SK-N-SH (cell line): ENCODE measurements around the gene SYNPO2L. TPM values are rescaled to one million over a fixed set of nuclear protein-coding genes. Genes with fewer than 3 reads are reported as not detected.

Experiments used
- CTCF ChIA-PET: fragments of 300-600, 350-600 bp; formaldehyde crosslinking; extraction: SDS; loops from one replicate; lab custom pipeline; 2021; lab: Yijun Ruan, JAX
- POLR2A ChIA-PET: fragments of 350-600 bp; sonication (Branson Sonifier 250); formaldehyde crosslinking; extraction: SDS; loops from one replicate; lab custom pipeline; 2020; ENCODE audit warnings: antibody characterized with exemption, inconsistent platforms; lab: Yijun Ruan, JAX
- DNase-seq: peaks from one replicate; pipeline ENCODE4 v3.0.0; 2012
- H2AFZ ChIP-seq: fragments of 200-600 bp; sonication (generic); 2 replicates; pipeline ENCODE4 v1.8.1; 2016; ENCODE audit warnings: antibody characterized with exemption, mild to moderate bottlenecking, low read depth
- H3F3A ChIP-seq: fragments of 200-600 bp; sonication (generic); replicated peaks from 2 replicates; pipeline ENCODE3; 2016; ENCODE audit warnings: antibody characterized with exemption, mild to moderate bottlenecking; ENCODE audit not compliant: insufficient read depth
- H3K27ac ChIP-seq, 2 experiments: fragments of 200-500 bp in 1 of 2; fragments of 200-600 bp in 1 of 2; sonication (Bioruptor generic) in 1 of 2; sonication (generic), shearing (Covaris generic) in 1 of 2; 2 replicates each; pipeline versions ENCODE4 v1.5.1 to v1.6.1; 2014 to 2016; ENCODE audit warnings: low read depth in 2 of 2, inconsistent platforms in 1 of 2, low read length in 1 of 2, mild to moderate bottlenecking in 1 of 2, mixed read lengths in 1 of 2
- H3K27me3 ChIP-seq: fragments of 200-600 bp; sonication (generic), shearing (Covaris generic); 2 replicates; pipeline ENCODE4 v1.6.1; 2016; ENCODE audit warnings: mixed run types; ENCODE audit not compliant: insufficient read depth
- H3K36me3 ChIP-seq, 2 experiments: fragments of 200-500 bp in 1 of 2; fragments of 200-600 bp in 1 of 2; sonication (Bioruptor generic) in 1 of 2; sonication (generic) in 1 of 2; replicated peaks in 1 of 2; 2 replicates each; pipeline versions ENCODE3 to v1.5.1; 2014 to 2016; ENCODE audit warnings: low read length in 1 of 2, mild to moderate bottlenecking in 1 of 2; ENCODE audit not compliant: insufficient read depth in 2 of 2, control insufficient read depth in 1 of 2
- H3K4me1 ChIP-seq, 2 experiments: fragments of 200-500 bp in 1 of 2; fragments of 200-600 bp in 1 of 2; sonication (Bioruptor generic) in 1 of 2; sonication (generic), shearing (Covaris generic) in 1 of 2; 2 replicates each; pipeline versions ENCODE4 v1.5.1 to v1.6.1; 2014 to 2016; ENCODE audit warnings: low read depth in 1 of 2, low read length in 1 of 2, mixed run types in 1 of 2; ENCODE audit not compliant: insufficient read depth in 2 of 2, control insufficient read depth in 1 of 2
- H3K4me2 ChIP-seq: fragments of 200-600 bp; sonication (generic), shearing (Covaris generic); 2 replicates; pipeline ENCODE4 v1.6.1; 2017; ENCODE audit warnings: mixed run types
- H3K4me3 ChIP-seq, 2 experiments: fragments of 200-500 bp in 1 of 2; fragments of 200-600 bp in 1 of 2; sonication (Bioruptor generic) in 1 of 2; sonication (generic), shearing (Covaris generic) in 1 of 2; 2 replicates each; pipeline versions ENCODE4 v1.5.1 to v1.8.1; 2014 to 2016; ENCODE audit warnings: low read depth in 2 of 2, inconsistent platforms in 1 of 2, low read length in 1 of 2, mild to moderate bottlenecking in 1 of 2, mixed read lengths in 1 of 2, moderate library complexity in 1 of 2
- H3K79me2 ChIP-seq: fragments of 200-600 bp; sonication (generic); 2 replicates; pipeline ENCODE4 v1.8.1; 2017; ENCODE audit warnings: mild to moderate bottlenecking; ENCODE audit not compliant: insufficient read depth
- H3K9ac ChIP-seq: fragments of 200-600 bp; sonication (generic); 2 replicates; pipeline ENCODE4 v1.6.1; 2017; ENCODE audit warnings: mixed run types
- H3K9me2 ChIP-seq: fragments of 200-600 bp; sonication (generic); 2 replicates; pipeline ENCODE4 v1.6.1; 2017; ENCODE audit warnings: mixed run types
- H3K9me3 ChIP-seq: fragments of 200-600 bp; sonication (generic); 2 replicates; pipeline ENCODE4 v1.6.1; 2017; ENCODE audit warnings: mixed run types, mild to moderate bottlenecking, moderate library complexity
- H4K20me1 ChIP-seq: fragments of 200-600 bp; sonication (generic); 2 replicates; pipeline ENCODE4 v1.6.1; 2017; ENCODE audit warnings: mild to moderate bottlenecking, mixed run types; ENCODE audit not compliant: insufficient read depth
- CHD2 ChIP-seq: fragments of 150-350 bp; IDR thresholded peaks from 2 replicates; pipeline ENCODE4 v1.6.1; 2018; ENCODE audit warnings: low read length; ENCODE audit not compliant: partially characterized antibody
- EP300 ChIP-seq, 2 experiments: IDR thresholded peaks; 2 replicates each; pipeline versions ENCODE4 v1.4.0 to v1.6.1; 2012; ENCODE audit warnings: borderline replicate concordance in 1 of 2, low read depth in 1 of 2, low read length in 1 of 2
- GATA2 ChIP-seq: sonication (generic); formaldehyde crosslinking; IDR thresholded peaks from 2 replicates; pipeline ENCODE4 v1.5.0; 2020; ENCODE audit warnings: mild to moderate bottlenecking, missing genetic modification reagents
- MEF2A ChIP-seq: IDR thresholded peaks from 2 replicates; pipeline ENCODE4 v1.4.0; 2012; ENCODE audit warnings: low read depth, borderline replicate concordance
- NFIC ChIP-seq: IDR thresholded peaks from 2 replicates; pipeline ENCODE4 v1.4.0; 2012; ENCODE audit warnings: borderline replicate concordance
- POLR2AphosphoS5 ChIP-seq: IDR thresholded peaks from 2 replicates; pipeline ENCODE4 v1.6.1; 2012; ENCODE audit warnings: low read depth, low read length
- REST ChIP-seq: IDR thresholded peaks from 2 replicates; pipeline ENCODE4 v1.6.1; 2012; ENCODE audit warnings: mild to moderate bottlenecking, low read depth, low read length, moderate library complexity
- SIN3A ChIP-seq: IDR thresholded peaks from 2 replicates; pipeline ENCODE4 v1.6.1; 2012; ENCODE audit warnings: low read depth, mild to moderate bottlenecking, low read length, moderate library complexity, borderline replicate concordance
- TAF1 ChIP-seq: IDR thresholded peaks from 2 replicates; pipeline ENCODE4 v1.6.1; 2012; ENCODE audit warnings: low read depth, mild to moderate bottlenecking, low read length, moderate library complexity, borderline replicate concordance
- TCF12 ChIP-seq: IDR thresholded peaks from 2 replicates; pipeline ENCODE4 v1.4.0; 2012
- TEAD4 ChIP-seq: IDR thresholded peaks from 2 replicates; pipeline ENCODE4 v1.4.0; 2012; ENCODE audit warnings: mild to moderate bottlenecking, borderline replicate concordance; ENCODE audit not compliant: insufficient read depth
- USF1 ChIP-seq: IDR thresholded peaks from 2 replicates; pipeline ENCODE4 v1.4.0; 2012; ENCODE audit warnings: low read depth, borderline replicate concordance
- YY1 ChIP-seq: IDR thresholded peaks from 2 replicates; pipeline ENCODE4 v1.4.0; 2012; ENCODE audit warnings: low read depth, mild to moderate bottlenecking
- WGBS: methylation state at CpG from one replicate; pipeline ENCODE4 v1.1.6; 2017; ENCODE audit warnings: low lambda C conversion rate; 5-methylcytosine and 5-hydroxymethylcytosine counted together
- polyA plus RNA-seq, 3 experiments: library from polyadenylated mRNA; depleted of rRNA; stranded (reverse); fragments of >200 nt; gene quantifications; 2 replicates each; pipeline ENCODE4 v1.2.3, GENCODE V29; 2012
- TF ChIP-seq, protein P1 (sequence below): IDR thresholded peaks from 2 replicates; pipeline ENCODE4 v1.4.0; 2012; ENCODE audit warnings: low read depth, borderline replicate concordance
- TF ChIP-seq, protein P2 (sequence below): IDR thresholded peaks from 2 replicates; pipeline ENCODE4; 2012

The SYNPO2L gene
- polyA plus RNA-seq, 1 of the 3 experiments (the other 2 are of a cell fraction): 0.05 TPM

DNA sequence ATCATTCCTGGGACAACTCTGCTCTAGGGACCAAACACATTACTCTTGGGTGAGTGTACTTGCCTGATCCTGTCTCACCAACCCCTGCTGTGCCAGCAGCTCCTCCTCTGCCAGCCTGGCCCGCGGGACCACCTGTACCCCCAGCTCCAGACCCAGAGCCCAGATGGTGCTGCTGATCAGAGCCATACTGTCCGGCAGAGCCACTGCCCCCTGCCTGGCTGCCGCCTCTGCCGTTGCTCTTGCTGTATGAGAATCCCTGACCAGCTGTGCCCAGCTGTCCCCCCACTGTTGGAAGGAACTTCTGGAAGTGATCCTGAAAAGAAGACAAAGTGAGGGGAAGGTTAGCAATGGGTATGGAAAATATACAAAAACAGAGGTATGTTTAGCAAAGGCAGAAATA, 21.4 kb downstream of the SYNPO2L start (continued):
- no peak for TF ChIP-seq TEAD4
- no peak for TF ChIP-seq GATA2 (CRISPR knock-in tag)
- no peak for TF ChIP-seq TCF12

DNA sequence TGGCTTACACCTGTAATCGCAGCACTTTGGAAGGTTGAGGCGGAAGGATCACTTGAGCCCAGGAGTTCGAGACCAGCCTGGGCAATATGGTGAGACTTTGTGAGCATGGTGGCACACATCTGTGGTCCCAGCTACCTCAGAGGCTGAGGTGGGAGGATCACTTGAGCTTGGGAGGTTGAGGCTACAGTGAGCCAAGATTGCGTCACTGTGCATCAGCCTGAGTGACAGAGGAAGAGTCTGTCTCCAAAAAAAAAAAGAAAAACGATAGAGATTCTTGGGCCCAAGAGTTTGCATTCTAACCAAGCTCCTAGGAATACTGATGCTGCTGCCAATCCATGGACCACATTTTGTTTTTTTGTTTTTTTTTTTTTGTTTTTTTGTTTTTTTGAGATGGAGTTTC, 26.7 kb downstream of the SYNPO2L start:
- no peaks in the 10 kb centered on the region for H3K36me3 ChIP-seq
- no peaks in the 10 kb centered on the region for H3K27me3 ChIP-seq
- no peak for DNase-seq
- H3K4me1 ChIP-seq: peaks cover 0 to 4% of the 10 kb centered on the region in 2 experiments; a peak in 3 of 4 replicates
- no peak overlapping the region for H3K27ac ChIP-seq
- H3F3A ChIP-seq: peaks cover 11% of the 10 kb centered on the region
- CTCF ChIA-PET: interaction anchor here (2.7 to 3.0 kb wide), 2 partner anchors 15 to 100 kb away, joined by 16 to 20 read pairs; no protein-coding TSS in a partner anchor
- TF ChIP-seq YY1 (no peak), NFIC (no peak), REST (no peak), SIN3A (no peak), TCF12 (no peak), POLR2AphosphoS5 (no peak), TAF1 (no peak), GATA2 (CRISPR knock-in tag) (no peak), EP300 (IDR thresholded peaks at IDR 0.05; ENCODE audit: borderline replicate concordance in 1 of 2, low read depth in 1 of 2, low read length in 1 of 2) (no peak), USF1 (no peak), MEF2A (no peak), CHD2 (no peak)
- TF ChIP-seq, protein P1, sequence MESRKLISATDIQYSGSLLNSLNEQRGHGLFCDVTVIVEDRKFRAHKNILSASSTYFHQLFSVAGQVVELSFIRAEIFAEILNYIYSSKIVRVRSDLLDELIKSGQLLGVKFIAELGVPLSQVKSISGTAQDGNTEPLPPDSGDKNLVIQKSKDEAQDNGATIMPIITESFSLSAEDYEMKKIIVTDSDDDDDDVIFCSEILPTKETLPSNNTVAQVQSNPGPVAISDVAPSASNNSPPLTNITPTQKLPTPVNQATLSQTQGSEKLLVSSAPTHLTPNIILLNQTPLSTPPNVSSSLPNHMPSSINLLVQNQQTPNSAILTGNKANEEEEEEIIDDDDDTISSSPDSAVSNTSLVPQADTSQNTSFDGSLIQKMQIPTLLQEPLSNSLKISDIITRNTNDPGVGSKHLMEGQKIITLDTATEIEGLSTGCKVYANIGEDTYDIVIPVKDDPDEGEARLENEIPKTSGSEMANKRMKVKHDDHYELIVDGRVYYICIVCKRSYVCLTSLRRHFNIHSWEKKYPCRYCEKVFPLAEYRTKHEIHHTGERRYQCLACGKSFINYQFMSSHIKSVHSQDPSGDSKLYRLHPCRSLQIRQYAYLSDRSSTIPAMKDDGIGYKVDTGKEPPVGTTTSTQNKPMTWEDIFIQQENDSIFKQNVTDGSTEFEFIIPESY: no peak
- TF ChIP-seq, protein P2, sequence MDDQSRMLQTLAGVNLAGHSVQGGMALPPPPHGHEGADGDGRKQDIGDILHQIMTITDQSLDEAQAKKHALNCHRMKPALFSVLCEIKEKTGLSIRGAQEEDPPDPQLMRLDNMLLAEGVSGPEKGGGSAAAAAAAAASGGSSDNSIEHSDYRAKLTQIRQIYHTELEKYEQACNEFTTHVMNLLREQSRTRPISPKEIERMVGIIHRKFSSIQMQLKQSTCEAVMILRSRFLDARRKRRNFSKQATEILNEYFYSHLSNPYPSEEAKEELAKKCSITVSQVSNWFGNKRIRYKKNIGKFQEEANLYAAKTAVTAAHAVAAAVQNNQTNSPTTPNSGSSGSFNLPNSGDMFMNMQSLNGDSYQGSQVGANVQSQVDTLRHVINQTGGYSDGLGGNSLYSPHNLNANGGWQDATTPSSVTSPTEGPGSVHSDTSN: no peak
- TF ChIP-seq, all 33 proteins: peak for 0
- no peak overlapping the region for H3K4me3 ChIP-seq
- POLR2A ChIA-PET: no interaction called here
- H3K9me2 ChIP-seq: no peaks in the 10 kb centered on the region
- H3K4me2 ChIP-seq: no peak overlapping the region
- no peaks in the 10 kb centered on the region for H3K9me3 ChIP-seq
- no peak overlapping the region for H3K9ac ChIP-seq
- no peak overlapping the region for H2AFZ ChIP-seq
- WGBS: 96% methylated on average over 5 of the region's 5 CpGs
- no peaks in the 10 kb centered on the region for H4K20me1 ChIP-seq
- peaks cover 19% of the 10 kb centered on the region for H3K79me2 ChIP-seq
